GM12891 (cell line): ENCODE measurements around the gene KDM4B.

ENCODE experiments used
- POLR2A ChIP-seq: IDR thresholded peaks from 2 replicates; pipeline ENCODE4 v1.6.1; 2011; ENCODE audit warnings: low read depth, low read length, control low read depth
- POLR2AphosphoS5 ChIP-seq: IDR thresholded peaks from 2 replicates; pipeline ENCODE4 v1.6.1; 2011; ENCODE audit warnings: low read depth, low read length, control low read depth
- SPI1 ChIP-seq: IDR thresholded peaks from 2 replicates; pipeline ENCODE4 v1.6.1; 2011; ENCODE audit warnings: low read depth, low read length, control low read depth
- TAF1 ChIP-seq: IDR thresholded peaks from 2 replicates; pipeline ENCODE4 v1.6.1; 2011; ENCODE audit warnings: low read depth, low read length, control low read depth

DNA sequence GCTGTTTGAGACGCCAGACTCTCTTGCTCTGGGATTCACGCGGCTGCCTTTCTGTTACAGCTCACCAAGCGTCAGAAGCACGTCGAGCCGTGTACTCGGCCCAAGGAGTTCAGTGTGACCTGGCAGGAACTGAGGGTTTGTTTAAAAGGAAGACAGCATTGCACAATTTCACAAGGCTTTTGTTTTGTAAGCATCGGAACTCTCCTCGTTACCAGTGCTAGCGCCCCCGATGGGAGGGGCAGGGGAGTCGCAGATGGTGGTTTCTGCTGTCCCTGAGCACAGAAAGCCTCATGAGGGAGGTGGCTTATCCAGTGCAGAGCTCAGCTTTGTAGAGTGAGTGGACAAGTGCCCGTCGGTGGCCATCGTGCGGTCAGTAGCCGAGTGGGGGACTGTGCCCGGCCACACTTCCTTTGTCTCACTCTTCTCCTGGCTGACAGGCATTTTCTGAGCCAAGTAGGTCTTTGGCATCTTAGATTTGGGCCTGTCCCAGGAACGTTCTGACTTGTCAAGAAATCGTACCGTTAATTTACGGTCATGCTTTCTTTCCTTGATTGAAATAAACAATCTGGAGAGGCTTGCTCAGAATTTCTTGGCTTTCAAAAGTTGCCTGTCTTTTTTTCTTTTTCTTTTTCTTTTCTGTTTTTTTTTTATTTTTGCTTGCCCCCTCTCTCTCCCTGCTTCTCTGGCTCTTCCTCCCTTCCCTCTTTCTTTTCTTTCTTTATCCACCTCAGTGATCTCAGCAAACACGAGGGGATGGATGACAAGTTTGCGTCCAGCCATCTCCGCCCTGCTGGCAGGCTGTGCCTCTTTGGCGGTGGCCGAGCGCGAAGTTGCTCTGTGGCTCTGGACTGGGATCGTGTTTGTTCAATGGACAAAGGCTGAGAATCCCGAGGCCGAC, 7.7 kb downstream of the KDM4B start:
- TF ChIP-seq POLR2A (no peak), POLR2AphosphoS5 (no peak), TAF1 (no peak), SPI1 (no peak)
